ENCODE measurements around the gene ZNF750.

Gene ZNF750

DNA sequence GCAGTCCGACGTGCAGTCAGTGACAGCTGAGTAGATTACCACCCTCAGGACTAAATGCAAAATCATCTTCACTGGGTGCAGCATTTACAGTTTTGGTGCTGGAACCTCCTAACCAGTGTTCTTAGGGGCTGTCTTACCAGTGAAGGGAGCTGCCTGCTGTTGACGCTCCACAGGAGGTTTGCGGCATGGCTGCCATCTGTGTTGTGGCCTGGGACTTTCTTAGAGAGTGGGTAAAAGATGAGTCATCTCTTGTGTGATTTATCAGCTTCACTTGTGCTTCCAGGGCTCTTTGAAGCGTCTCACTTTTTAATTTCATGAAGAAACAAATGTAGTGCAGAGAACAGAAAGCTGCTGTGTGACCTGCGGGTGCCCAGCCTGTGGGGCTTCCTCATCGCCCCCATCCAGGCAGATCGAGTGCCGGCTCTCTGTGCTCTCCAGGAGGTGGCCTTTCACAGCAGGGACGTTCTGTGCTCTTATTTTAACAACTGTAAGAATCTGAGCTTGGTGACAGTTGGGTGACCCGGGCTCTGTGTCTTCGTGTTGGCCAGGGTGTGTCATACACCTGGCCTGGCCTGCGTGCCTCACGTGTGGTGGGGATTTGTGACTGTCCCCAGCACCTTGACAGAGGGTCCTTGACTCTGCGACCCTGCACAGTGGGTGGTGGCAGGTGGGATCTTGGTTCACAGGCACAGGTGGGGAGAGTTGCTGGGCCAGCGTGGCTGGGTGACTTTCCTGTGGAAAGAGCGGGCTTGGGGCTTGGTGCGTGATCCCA lies 24.3 kb upstream of the ZNF750 start:
- no peak overlapping the region for H3K4me3 ChIP-seq (ENCODE audit: low read depth, low read length)

DNA sequence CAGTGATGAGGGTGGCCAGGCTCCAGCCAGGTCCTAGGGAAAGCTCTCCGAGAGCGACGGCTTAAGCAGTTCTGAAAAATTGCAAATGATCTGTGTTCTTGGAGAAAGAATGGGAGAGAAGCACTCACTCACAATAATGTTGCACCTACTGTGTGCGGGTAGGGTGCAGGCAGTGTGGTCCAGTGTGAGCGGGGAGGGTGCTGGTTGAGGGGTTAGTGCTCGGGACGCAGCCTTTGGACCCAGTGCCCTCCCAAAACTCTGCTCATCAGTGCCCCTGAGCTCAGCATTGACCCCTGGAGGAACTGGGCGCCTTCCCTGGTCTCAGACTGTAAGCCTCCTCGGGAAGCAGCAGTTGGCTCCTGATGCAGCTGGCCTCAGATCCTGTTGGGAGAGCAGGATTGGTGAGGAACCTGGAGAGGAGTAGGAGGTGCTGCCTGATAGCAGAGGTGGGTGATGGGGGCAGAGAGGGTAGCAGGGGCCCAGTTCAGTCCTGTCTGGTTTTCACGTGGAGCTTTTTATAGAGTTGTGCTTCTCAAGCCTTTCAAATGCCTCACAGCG lies 23.6 kb upstream of the ZNF750 start:
- in situ Hi-C loops (cut with HindIII; ENCODE audit: low sequenced_read_pairs) = no loop called here
- H3K4me3 ChIP-seq (ENCODE audit: low read depth, low read length) = no peak overlapping the region
- TF ChIP-seq CTCF (IDR thresholded peaks at IDR 0.05; ENCODE audit: low read depth, low read length, missing control alignments) = no peak
- no peak for DNase-seq (ENCODE audit: low read depth)

More for the DNA sequence above, 24.3 kb upstream of the ZNF750 start:
- in situ Hi-C loops (cut with HindIII; ENCODE audit: low sequenced_read_pairs) = no loop called here
- peak; percentile 73 for DNase-seq (ENCODE audit: low read depth)
- no peak for TF ChIP-seq CTCF (IDR thresholded peaks at IDR 0.05; ENCODE audit: low read depth, low read length, missing control alignments)

DNA sequence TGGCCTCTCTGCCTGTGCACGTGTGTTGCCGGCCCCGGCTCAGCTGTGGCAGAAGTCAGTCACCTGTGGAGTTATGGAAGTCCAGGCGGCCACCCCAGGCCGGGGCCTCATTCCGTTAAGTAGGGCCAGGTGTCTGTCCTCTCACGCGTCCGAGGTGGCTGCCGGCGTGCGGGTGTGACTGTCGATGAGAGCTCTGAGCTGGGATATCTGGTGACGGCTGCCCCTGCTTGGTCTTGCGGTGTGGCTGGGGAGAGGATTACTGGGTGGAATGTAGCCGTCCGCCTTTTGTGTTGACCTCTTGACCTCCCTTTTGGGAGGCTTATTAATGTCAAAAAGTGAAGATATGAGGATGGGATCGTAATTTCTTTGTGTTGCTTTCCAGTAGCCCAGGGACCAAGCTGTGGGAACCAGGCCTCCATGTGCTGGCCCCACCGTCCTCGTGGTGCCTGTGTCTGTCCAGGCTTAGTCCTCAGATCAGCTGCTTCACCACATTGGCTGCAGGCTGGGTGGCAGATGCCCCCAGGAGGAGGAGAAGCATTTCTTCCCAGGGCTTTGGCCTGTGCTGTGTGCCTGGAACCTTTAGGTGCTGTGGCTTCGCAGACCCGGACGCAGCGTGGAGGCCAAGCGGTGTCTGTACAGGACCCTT lies 23.0 kb upstream of the ZNF750 start:
- TF ChIP-seq CTCF (IDR thresholded peaks at IDR 0.05; ENCODE audit: low read depth, low read length, missing control alignments) = no peak
- in situ Hi-C loops (cut with HindIII; ENCODE audit: low sequenced_read_pairs) = no loop called here
- no peak overlapping the region for H3K4me3 ChIP-seq (ENCODE audit: low read depth, low read length)
- no peak for DNase-seq (ENCODE audit: low read depth)

GRCh38 chr17:82862191-82862590 lies 22.4 kb upstream of the ZNF750 start:
- DNase-seq (ENCODE audit: low read depth) = no peak
- TF ChIP-seq CTCF (IDR thresholded peaks at IDR 0.05; ENCODE audit: low read depth, low read length, missing control alignments) = no peak
- in situ Hi-C loops (cut with HindIII; ENCODE audit: low sequenced_read_pairs) = no loop called here
- H3K4me3 ChIP-seq (ENCODE audit: low read depth, low read length) = no peak overlapping the region

DNA sequence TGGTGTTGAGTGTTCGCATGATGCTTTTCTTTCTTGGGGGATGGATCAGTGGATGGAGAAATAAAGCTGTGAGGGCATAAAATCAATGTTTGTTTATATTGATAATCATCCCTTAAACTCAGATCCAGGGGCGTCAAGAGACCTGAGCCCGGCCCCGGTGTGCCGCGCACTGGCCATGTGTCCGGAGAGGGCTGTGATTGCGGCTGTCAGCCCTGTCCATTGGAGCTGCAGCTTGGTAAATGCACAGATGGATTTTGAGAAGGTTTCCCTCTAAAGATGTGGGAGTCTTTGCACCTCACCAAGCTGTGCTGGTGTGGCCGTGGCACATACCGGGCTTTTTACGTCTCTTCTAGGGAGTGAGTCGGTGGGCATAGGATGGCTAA lies 21.6 kb upstream of the ZNF750 start:
- no peak overlapping the region for H3K4me3 ChIP-seq (ENCODE audit: low read depth, low read length)
- DNase-seq (ENCODE audit: low read depth) = no peak
- TF ChIP-seq CTCF (IDR thresholded peaks at IDR 0.05; ENCODE audit: low read depth, low read length, missing control alignments) = no peak
- in situ Hi-C loops (cut with HindIII; ENCODE audit: low sequenced_read_pairs) = no loop called here

DNA sequence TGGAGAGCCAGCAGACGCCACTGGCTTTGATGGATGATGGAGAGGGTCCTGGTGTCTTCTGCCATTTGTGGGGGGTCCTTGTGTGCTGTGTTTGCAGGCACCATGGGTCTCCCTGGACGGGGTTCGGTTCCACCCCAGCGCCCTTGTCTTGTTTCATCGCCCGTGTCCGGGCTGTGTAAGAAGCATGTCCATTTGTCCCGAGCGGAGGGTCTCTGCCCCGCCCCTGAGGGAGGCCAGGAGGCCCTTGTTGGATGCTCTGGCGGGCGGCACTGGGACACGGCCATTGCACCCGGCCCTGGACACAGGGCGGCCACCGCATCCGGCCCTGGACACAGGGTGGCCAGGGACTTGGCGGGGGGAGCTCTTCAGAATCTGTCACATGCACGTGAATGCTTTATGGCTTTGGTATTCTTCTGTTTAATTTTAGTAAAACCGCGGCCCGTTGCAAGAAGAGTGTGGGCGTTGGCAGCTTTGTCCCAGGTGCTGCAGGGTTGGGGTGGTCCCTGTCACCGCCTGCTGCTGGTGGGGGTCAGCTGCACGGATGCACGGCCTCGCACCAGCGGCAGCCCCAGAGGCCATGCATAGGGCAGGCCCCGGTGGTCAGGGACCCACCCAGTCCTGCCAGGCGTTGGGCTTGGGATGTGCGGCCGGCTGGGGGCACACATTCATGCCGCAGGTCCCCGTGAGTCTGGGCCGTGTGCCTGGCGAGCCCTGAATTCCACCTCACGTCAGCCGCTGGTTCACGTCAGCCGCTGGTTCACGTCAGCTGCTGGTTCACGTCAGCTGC lies 21.0 kb upstream of the ZNF750 start:
- TF ChIP-seq CTCF (IDR thresholded peaks at IDR 0.05; ENCODE audit: low read depth, low read length, missing control alignments) = no peak
- DNase-seq (ENCODE audit: low read depth) = no peak
- in situ Hi-C loops (cut with HindIII; ENCODE audit: low sequenced_read_pairs) = no loop called here
- no peak overlapping the region for H3K4me3 ChIP-seq (ENCODE audit: low read depth, low read length)

Measured in astrocyte of the cerebellum (primary cell).